OCI-M2 (cell line): Measurements from ENCODE around the gene FRK.
"Not testable (repeated sequence)": the region's sequence is repeated elsewhere in the genome, so short reads cannot be mapped to it uniquely, and the experiment has no call there.

Experiments
- DNase-seq: peaks from one replicate; lab custom pipeline; 2025; ENCODE audit not compliant: unreplicated experiment; lab: John Stamatoyannopoulos, UW

The FRK gene

DNA sequence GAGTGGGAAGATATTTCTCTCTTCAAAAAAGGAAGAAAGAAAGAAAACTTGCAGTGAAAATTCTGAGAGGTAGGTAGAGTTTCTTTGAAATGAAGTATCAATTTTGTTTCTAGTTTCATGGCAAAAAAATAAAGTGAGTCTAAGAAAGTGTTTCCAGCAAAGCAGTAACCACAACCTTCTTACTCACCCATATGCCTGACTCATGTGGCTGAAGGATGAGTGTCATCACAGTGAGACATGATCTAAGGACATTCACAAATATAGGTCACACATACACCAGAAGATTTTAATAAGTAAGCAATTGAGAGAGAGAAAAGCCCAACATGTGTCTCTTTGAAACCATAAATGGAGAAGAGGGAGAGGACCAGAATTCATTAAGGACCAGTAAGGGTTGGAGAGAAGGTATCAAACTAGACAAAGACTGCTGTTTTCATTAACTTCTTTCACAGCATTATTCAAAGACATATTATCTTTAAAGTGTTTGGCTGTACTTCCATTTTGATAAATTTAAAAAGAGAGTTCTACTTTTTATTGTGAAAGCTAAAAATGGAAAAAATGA lies 169.5 kb downstream of the FRK start:
- no peak for DNase-seq

DNA sequence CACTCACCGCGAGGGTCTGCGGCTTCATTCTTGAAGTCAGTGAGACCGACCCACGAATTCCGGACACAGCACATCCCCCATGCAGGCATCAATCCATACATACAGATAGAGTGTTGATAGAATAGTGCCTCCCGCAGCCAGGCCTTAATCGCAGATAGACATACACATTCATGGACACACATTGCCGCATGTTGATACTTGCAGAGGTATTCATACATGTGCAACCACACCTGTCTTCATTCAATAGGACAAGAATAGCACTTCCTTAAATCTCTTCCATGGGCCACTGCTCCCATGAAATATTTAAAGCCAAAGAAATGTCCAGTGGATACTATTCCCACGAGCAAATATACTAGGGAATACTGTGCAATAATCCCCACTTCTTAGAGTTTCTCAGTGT lies 170.5 kb downstream of the FRK start:
- no peak for DNase-seq

- DNase-seq, result not testable (repeated sequence)
Measured at GRCh38 chr6:115888687-115889470, 171.8 kb downstream of the FRK start.

- no peak for DNase-seq
Measured at GRCh38 chr6:115887891-115888290, 172.8 kb downstream of the FRK start.

- no peak for DNase-seq
Measured at GRCh38 chr6:115885636-115886366, 174.9 kb downstream of the FRK start.

- DNase-seq, result no peak
Measured at GRCh38 chr6:115882771-115883170, 177.9 kb downstream of the FRK start.

- no peak for DNase-seq
Measured at GRCh38 chr6:115882174-115882573, 178.5 kb downstream of the FRK start.
